Upper lobe of right lung (tissue), 1 donor: ENCODE results near the gene SEC24C. TPM values are rescaled to one million over a fixed set of nuclear protein-coding genes. Genes with fewer than 3 reads are reported as not detected.
A peak's percentile ranks its signal among the peaks of the same experiment; 100 is the strongest.

Experiments
- ATAC-seq: fragments of 200-7000 bp; cut with Tn5 transposase; one replicate; pipeline ENCODE4 v1.9.1; 2020; ENCODE audit warnings: mild to moderate bottlenecking, moderate library complexity
- DNase-seq: peaks from one replicate; pipeline ENCODE4 v3.0.0-alpha.2; 2020
- H3K27ac ChIP-seq: fragments of 200-600 bp; one replicate; pipeline ENCODE4 v1.8.0; 2022
- H3K27me3 ChIP-seq: fragments of 200-600 bp; one replicate; pipeline ENCODE4 v1.8.0; 2022; ENCODE audit warnings: mild to moderate bottlenecking
- H3K36me3 ChIP-seq: fragments of 200-600 bp; one replicate; pipeline ENCODE4 v1.8.0; 2022
- H3K4me1 ChIP-seq: fragments of 200-600 bp; one replicate; pipeline ENCODE4 v1.8.0; 2022
- H3K4me3 ChIP-seq: fragments of 200-600 bp; one replicate; pipeline ENCODE4 v1.8.0; 2022; ENCODE audit warnings: mild to moderate bottlenecking
- H3K9me3 ChIP-seq: fragments of 200-600 bp; one replicate; pipeline ENCODE4 v1.8.0; 2022
- intact Hi-C: fragments of 100-400 bp; cut with DNase I; formaldehyde crosslinking; loops from one replicate; pipeline ENCODE4 v1.11.0; 2022
- total RNA-seq: library from RNA; stranded (reverse); fragmentation: NEBNext Ultra II Directional; extraction: Animal tissue kit (Norgen Biotek cat#: 25700); gene quantifications from one replicate; pipeline ENCODE4 v1.2.1, GENCODE V29; 2021
- TF ChIP-seq, protein P1 (sequence below): fragments of 200-600 bp; IDR thresholded peaks from one replicate; pipeline ENCODE4 v1.8.0; 2022; ENCODE audit warnings: antibody characterized with exemption
- donor health status: DM: no; HTN: yes; CAD: no; lungs with severe emphysema.

The SEC24C gene
- total RNA-seq, 1 donor from 2014 or later, result 71.0 TPM

DNA sequence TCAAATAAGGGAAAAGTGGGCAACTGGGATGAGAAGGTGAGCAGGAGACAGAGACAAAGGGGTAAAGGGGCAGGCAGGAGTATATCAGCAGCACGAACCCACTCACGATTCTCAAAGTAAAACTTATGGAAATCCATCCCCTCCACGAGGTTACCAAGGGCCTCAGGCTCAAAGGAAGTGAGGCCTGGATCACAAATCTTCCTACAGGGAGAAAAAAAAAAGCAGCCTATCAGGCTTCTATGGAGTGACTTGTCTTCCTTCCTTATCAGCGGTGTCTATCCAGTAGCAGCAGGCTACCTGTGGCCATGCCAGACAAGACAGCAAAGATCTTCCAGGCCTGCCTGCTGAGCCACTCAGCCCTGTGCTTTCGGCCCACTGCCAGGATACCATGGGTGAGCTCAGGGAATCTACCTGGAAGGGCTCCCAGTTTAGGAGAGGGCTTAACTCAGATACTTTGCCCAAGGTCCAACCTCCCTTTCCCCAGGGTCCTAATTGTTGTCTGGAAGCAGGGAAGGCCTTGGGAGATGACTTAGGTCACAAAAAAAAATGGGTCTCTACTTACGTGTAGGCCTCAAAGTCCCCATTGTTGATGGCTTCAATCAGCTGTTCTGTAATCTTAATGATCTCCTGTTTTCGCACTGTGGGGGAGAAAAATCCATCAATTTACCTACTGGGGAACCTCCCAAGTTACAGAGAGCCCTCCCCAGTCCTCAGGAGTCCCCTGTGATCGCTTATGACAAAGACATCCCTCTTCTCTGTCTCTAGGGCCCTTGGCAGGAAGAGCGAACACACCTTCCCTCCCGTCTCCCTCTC lies 73.0 kb downstream of the SEC24C start:
- Histone ChIP-seq H3K27me3 (no peaks in the 10 kb centered on the region), H3K27ac (no peak overlapping the region), H3K4me3 (no peak overlapping the region), H3K4me1 (peaks cover 15% of the 10 kb centered on the region), H3K36me3 (peaks cover 37% of the 10 kb centered on the region), H3K9me3 (no peaks in the 10 kb centered on the region)
- ATAC-seq (no peak), DNase-seq (no peak)
- TF ChIP-seq, protein P1, sequence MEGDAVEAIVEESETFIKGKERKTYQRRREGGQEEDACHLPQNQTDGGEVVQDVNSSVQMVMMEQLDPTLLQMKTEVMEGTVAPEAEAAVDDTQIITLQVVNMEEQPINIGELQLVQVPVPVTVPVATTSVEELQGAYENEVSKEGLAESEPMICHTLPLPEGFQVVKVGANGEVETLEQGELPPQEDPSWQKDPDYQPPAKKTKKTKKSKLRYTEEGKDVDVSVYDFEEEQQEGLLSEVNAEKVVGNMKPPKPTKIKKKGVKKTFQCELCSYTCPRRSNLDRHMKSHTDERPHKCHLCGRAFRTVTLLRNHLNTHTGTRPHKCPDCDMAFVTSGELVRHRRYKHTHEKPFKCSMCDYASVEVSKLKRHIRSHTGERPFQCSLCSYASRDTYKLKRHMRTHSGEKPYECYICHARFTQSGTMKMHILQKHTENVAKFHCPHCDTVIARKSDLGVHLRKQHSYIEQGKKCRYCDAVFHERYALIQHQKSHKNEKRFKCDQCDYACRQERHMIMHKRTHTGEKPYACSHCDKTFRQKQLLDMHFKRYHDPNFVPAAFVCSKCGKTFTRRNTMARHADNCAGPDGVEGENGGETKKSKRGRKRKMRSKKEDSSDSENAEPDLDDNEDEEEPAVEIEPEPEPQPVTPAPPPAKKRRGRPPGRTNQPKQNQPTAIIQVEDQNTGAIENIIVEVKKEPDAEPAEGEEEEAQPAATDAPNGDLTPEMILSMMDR, result no peak
- intact Hi-C loops, result no loop called here

DNA sequence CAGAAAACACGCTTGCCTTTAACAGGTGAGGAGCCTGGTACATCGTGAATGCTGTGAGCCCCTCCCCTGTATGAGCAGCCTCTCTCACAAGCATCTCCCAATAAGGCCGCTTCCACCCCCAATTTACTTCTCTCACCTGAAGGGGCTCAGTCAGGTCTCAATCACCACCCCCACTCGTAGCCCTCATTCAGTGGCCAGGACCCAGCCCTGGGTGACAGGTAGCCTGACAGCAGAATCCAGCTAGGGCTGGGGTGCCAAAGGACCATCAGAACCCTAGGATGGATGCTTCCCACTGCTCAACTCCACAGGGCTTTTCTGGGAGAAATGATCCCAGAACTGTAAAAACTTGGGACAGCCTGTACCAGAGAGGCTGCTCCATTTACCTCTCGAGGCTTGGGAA lies 73.7 kb downstream of the SEC24C start:
- Histone ChIP-seq H3K36me3 (peaks cover 37% of the 10 kb centered on the region), H3K27ac (no peak overlapping the region)
- no peak for DNase-seq

DNA sequence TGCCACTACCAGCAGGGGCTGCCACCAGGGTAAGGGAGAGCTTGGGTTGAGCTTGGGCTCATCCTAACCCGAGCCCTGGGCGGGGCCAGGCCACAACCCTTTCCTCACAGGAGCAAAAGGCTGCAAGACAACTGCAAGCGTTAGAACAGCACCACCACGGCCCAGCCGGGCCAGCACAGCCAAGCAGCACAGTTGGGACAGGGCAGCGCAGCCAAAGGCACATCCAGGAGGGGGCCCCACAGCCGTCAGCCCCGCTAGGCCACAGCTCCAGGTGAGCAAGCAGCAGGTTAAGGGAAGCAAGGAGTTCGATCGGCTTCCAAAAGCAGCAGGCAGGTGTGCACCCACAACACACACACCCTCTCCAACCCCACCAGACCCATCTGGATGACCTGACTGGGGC lies 74.2 kb downstream of the SEC24C start:
- Histone ChIP-seq H3K36me3 (peaks cover 36% of the 10 kb centered on the region), H3K4me1 (peaks cover 15% of the 10 kb centered on the region), H3K27ac (no peak overlapping the region), H3K9me3 (no peaks in the 10 kb centered on the region), H3K4me3 (no peak overlapping the region), H3K27me3 (no peaks in the 10 kb centered on the region)
- intact Hi-C loops, result no loop called here
- ATAC-seq, result no peak
- no peak for DNase-seq
- TF ChIP-seq, protein P1, result no peak

More for the DNA sequence above, 73.7 kb downstream of the SEC24C start:
- no peak overlapping the region for H3K4me3 ChIP-seq
- ATAC-seq, result no peak
- peaks cover 15% of the 10 kb centered on the region for H3K4me1 ChIP-seq
- TF ChIP-seq, protein P1, result no peak
- H3K9me3 ChIP-seq, result no peaks in the 10 kb centered on the region
- intact Hi-C loops, result no loop called here
- no peaks in the 10 kb centered on the region for H3K27me3 ChIP-seq

DNA sequence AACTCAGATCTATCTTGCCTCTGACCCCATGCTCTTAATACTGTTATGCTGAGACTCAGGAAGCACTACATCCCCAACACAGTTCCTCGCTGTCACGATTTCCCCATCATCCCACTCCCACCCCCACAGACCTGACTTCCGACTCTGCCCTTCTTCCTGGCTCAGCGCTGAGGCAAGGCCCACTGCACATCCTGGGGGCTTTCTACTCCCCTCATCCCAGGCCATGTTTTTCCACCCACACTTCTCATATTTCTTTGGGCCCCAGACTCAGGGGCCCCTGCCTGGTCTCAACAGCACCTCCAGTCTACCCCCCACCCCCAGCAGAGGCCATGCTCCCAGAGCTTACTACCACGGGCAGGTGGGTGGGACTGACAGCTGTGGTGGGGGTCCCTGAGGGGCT lies 74.9 kb downstream of the SEC24C start:
- H3K36me3 ChIP-seq, result peaks cover 37% of the 10 kb centered on the region
- H3K4me3 ChIP-seq, result no peak overlapping the region
- no peaks in the 10 kb centered on the region for H3K27me3 ChIP-seq
- no peak for DNase-seq
- H3K9me3 ChIP-seq, result no peaks in the 10 kb centered on the region
- peak overlapping the region; percentile 72 for H3K27ac ChIP-seq
- H3K4me1 ChIP-seq, result peaks cover 15% of the 10 kb centered on the region
- intact Hi-C loops, result no loop called here
- peak; percentile 3 for ATAC-seq
- TF ChIP-seq, protein P1, result no peak

DNA sequence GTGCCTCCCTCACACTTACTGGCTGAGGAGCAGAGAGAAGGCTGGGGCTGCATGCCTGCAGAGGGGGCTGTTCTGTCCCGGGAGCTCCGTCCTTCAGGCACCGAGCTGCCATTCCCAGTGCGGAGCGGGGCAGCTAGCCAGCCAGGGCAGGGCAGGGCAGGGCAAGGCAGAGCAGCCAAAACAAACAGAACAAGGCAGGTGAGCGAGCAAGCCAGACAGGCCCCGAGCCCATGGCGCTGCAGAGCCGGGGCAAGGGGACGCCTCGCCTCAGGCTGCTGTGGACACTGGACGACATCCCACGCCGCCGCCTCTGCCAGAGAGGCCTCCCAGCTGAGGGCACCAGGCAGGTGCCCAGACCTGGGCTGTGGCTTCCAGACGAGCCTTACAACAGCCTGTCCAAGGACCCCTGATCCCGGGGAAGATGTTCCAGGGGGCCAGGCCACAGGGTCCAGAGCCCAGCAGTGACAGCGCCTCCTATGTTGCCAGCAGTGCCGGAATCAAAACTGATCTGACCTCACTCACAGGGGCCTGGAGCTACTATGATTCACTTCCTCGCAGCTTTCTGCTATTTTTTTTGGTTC lies 75.4 kb downstream of the SEC24C start:
- intact Hi-C loops, result no loop called here
- Histone ChIP-seq H3K9me3 (no peaks in the 10 kb centered on the region), H3K4me3 (no peak overlapping the region), H3K4me1 (peaks cover 15% of the 10 kb centered on the region), H3K36me3 (peaks cover 38% of the 10 kb centered on the region), H3K27ac (peak overlapping the region; percentile 72), H3K27me3 (no peaks in the 10 kb centered on the region)
- ATAC-seq, result peak; percentile 91
- DNase-seq, result peak; percentile 93
- TF ChIP-seq, protein P1, result no peak

Other genes with a start within 250 kb of the SEC24C start
- gene PPP3CB, start 248.3 kb upstream of the SEC24C start, total RNA-seq, result 38.0 TPM
- gene USP54, start 153.0 kb upstream of the SEC24C start, total RNA-seq, result 114 TPM
- 5.2 TPM for gene MYOZ1, start 102.9 kb upstream of the SEC24C start, total RNA-seq
- gene SYNPO2L, start 88.3 kb upstream of the SEC24C start, total RNA-seq, result 5.9 TPM
- 9.8 TPM for gene AGAP5, start 46.3 kb upstream of the SEC24C start, total RNA-seq
- gene CHCHD1, start 37.7 kb downstream of the SEC24C start, total RNA-seq, result 19.4 TPM
- 117 TPM for gene ZSWIM8, start 41.2 kb downstream of the SEC24C start, total RNA-seq
- gene NDST2, start 67.2 kb downstream of the SEC24C start, total RNA-seq, result 35.0 TPM
- 36.2 TPM for gene CAMK2G, start 130.2 kb downstream of the SEC24C start, total RNA-seq
- gene PLAU, start 166.8 kb downstream of the SEC24C start, total RNA-seq, result 16.8 TPM